Activated T-cell treated with anti-CD3 and anti-CD28 coated beads, Interleukin-2, amount 50 U/mL, for 24 hours (primary cell): Measurements from ENCODE around the gene MRPS18A.
"Not testable (repeated sequence)": the region's sequence is repeated elsewhere in the genome, so short reads cannot be mapped to it uniquely, and the experiment has no call there.

Experiments
- DNase-seq: peaks from one replicate; pipeline ENCODE4 v3.0.0-alpha.2; 2020
- H3K27ac Mint-ChIP-seq: 2 replicates; pipeline ENCODE4 v1.8.0; 2020; ENCODE audit warnings: mild to moderate bottlenecking, mixed read lengths
- H3K27me3 Mint-ChIP-seq: 2 replicates; pipeline ENCODE4 v1.8.0; 2020; ENCODE audit warnings: mixed read lengths
- H3K36me3 Mint-ChIP-seq: 2 replicates; pipeline ENCODE4 v1.8.0; 2020; ENCODE audit warnings: low read depth, mixed read lengths
- H3K4me1 Mint-ChIP-seq: 2 replicates; pipeline ENCODE4 v1.8.0; 2020; ENCODE audit warnings: low read depth, mixed read lengths
- H3K4me3 Mint-ChIP-seq: 2 replicates; pipeline ENCODE4 v1.8.0; 2020; ENCODE audit warnings: mild to moderate bottlenecking, moderate library complexity, mixed read lengths
- H3K9me3 Mint-ChIP-seq: 2 replicates; pipeline ENCODE4 v1.8.0; 2020; ENCODE audit warnings: mixed read lengths

MRPS18A gene

GRCh38 chr6:43673444-43674084, 14.0 kb downstream of the MRPS18A start:
- DNase-seq, result no peak
- Mint-ChIP-seq H3K27me3 (no peaks in the 10 kb centered on the region), H3K9me3 (no peaks in the 10 kb centered on the region), H3K36me3 (peaks cover 90% of the 10 kb centered on the region), H3K4me1 (peaks cover 17% of the 10 kb centered on the region), H3K27ac (no peak overlapping the region), H3K4me3 (no peak overlapping the region)

- H3K27me3 Mint-ChIP-seq, result no peaks in the 10 kb centered on the region
- H3K4me3 Mint-ChIP-seq, result no peak overlapping the region
- H3K9me3 Mint-ChIP-seq, result no peaks in the 10 kb centered on the region
- H3K36me3 Mint-ChIP-seq, result peaks cover 75% of the 10 kb centered on the region
- peaks cover 32% of the 10 kb centered on the region for H3K4me1 Mint-ChIP-seq
- peak overlapping the region; percentile 8 for H3K27ac Mint-ChIP-seq
- DNase-seq, result no peak
These were observed 15.5 kb downstream of the MRPS18A start for GRCh38 chr6:43671801-43672690.

- H3K9me3 Mint-ChIP-seq, result no peaks in the 10 kb centered on the region
- peaks cover 34% of the 10 kb centered on the region for H3K4me1 Mint-ChIP-seq
- H3K27me3 Mint-ChIP-seq, result no peaks in the 10 kb centered on the region
- H3K27ac Mint-ChIP-seq, result peak overlapping the region; percentile 86
- DNase-seq, result no peak
- no peak overlapping the region for H3K4me3 Mint-ChIP-seq
- H3K36me3 Mint-ChIP-seq, result peaks cover 66% of the 10 kb centered on the region
These were observed 16.4 kb downstream of the MRPS18A start for GRCh38 chr6:43671011-43671800.

- Mint-ChIP-seq H3K27ac (peak overlapping the region; percentile 86), H3K9me3 (no peaks in the 10 kb centered on the region), H3K4me1 (peaks cover 34% of the 10 kb centered on the region), H3K36me3 (peaks cover 60% of the 10 kb centered on the region), H3K4me3 (no peak overlapping the region), H3K27me3 (no peaks in the 10 kb centered on the region)
- DNase-seq, result no peak
These were observed 17.0 kb downstream of the MRPS18A start for GRCh38 chr6:43670623-43670986.

- no peak overlapping the region for H3K4me3 Mint-ChIP-seq
- H3K4me1 Mint-ChIP-seq, result peaks cover 34% of the 10 kb centered on the region
- no peaks in the 10 kb centered on the region for H3K27me3 Mint-ChIP-seq
- H3K9me3 Mint-ChIP-seq, result no peaks in the 10 kb centered on the region
- peaks cover 55% of the 10 kb centered on the region for H3K36me3 Mint-ChIP-seq
- no peak for DNase-seq
- H3K27ac Mint-ChIP-seq, result peak overlapping the region; percentile 86
These were observed 17.5 kb downstream of the MRPS18A start for GRCh38 chr6:43669922-43670622.

GRCh38 chr6:43669050-43669921, 18.3 kb downstream of the MRPS18A start:
- Mint-ChIP-seq H3K4me1 (peaks cover 34% of the 10 kb centered on the region), H3K27me3 (no peaks in the 10 kb centered on the region), H3K36me3 (peaks cover 47% of the 10 kb centered on the region), H3K9me3 (no peaks in the 10 kb centered on the region), H3K4me3 (no peak overlapping the region), H3K27ac (peak overlapping the region; percentile 86)
- no peak for DNase-seq

GRCh38 chr6:43668151-43669028, 19.2 kb downstream of the MRPS18A start:
- no peak overlapping the region for H3K4me3 Mint-ChIP-seq

GRCh38 chr6:43667245-43668150, 20.1 kb downstream of the MRPS18A start:
- H3K4me1 Mint-ChIP-seq, result peaks cover 36% of the 10 kb centered on the region
- H3K4me3 Mint-ChIP-seq, result no peak overlapping the region
- H3K27me3 Mint-ChIP-seq, result no peaks in the 10 kb centered on the region
- peak; percentile 86 for DNase-seq
- H3K9me3 Mint-ChIP-seq, result no peaks in the 10 kb centered on the region
- H3K27ac Mint-ChIP-seq, result peak overlapping the region; percentile 64
- peaks cover 29% of the 10 kb centered on the region for H3K36me3 Mint-ChIP-seq

More at GRCh38 chr6:43668151-43669028, 19.2 kb downstream of the MRPS18A start:
- H3K27ac Mint-ChIP-seq, result peak overlapping the region; percentile 47
- peaks cover 38% of the 10 kb centered on the region for H3K36me3 Mint-ChIP-seq
- peak; percentile 67 for DNase-seq
- H3K27me3 Mint-ChIP-seq, result no peaks in the 10 kb centered on the region
- H3K9me3 Mint-ChIP-seq, result no peaks in the 10 kb centered on the region
- peaks cover 34% of the 10 kb centered on the region for H3K4me1 Mint-ChIP-seq

GRCh38 chr6:43666196-43666920, 21.2 kb downstream of the MRPS18A start:
- H3K36me3 Mint-ChIP-seq, result peaks cover 18% of the 10 kb centered on the region

GRCh38 chr6:43665376-43665775, 22.2 kb downstream of the MRPS18A start:
- H3K4me3 Mint-ChIP-seq, result no peak overlapping the region
- H3K27ac Mint-ChIP-seq, result no peak overlapping the region
- peaks cover 30% of the 10 kb centered on the region for H3K4me1 Mint-ChIP-seq
- no peaks in the 10 kb centered on the region for H3K9me3 Mint-ChIP-seq
- H3K36me3 Mint-ChIP-seq, result peaks cover 8% of the 10 kb centered on the region
- no peak for DNase-seq
- no peaks in the 10 kb centered on the region for H3K27me3 Mint-ChIP-seq

More at GRCh38 chr6:43666196-43666920, 21.2 kb downstream of the MRPS18A start:
- no peak overlapping the region for H3K4me3 Mint-ChIP-seq
- H3K4me1 Mint-ChIP-seq, result peaks cover 36% of the 10 kb centered on the region
- no peaks in the 10 kb centered on the region for H3K9me3 Mint-ChIP-seq
- DNase-seq, result no peak
- H3K27ac Mint-ChIP-seq, result no peak overlapping the region
- no peaks in the 10 kb centered on the region for H3K27me3 Mint-ChIP-seq

- not testable (repeated sequence) for H3K36me3 Mint-ChIP-seq, DNase-seq, H3K4me3 Mint-ChIP-seq, H3K27me3 Mint-ChIP-seq, H3K9me3 Mint-ChIP-seq, H3K27ac Mint-ChIP-seq
- H3K4me1 Mint-ChIP-seq, result peaks cover 13% of the 10 kb centered on the region
These were observed 24.6 kb downstream of the MRPS18A start for GRCh38 chr6:43662948-43663347.
